Measurements from ENCODE around the gene PDCD1LG2.
"Not testable (repeated sequence)": the region's sequence is repeated elsewhere in the genome, so short reads cannot be mapped to it uniquely, and the experiment has no call there.

The PDCD1LG2 gene

GRCh38 chr9:5569891-5570290 is 59.6 kb downstream of the PDCD1LG2 start:
- DNase-seq: no peak

DNA sequence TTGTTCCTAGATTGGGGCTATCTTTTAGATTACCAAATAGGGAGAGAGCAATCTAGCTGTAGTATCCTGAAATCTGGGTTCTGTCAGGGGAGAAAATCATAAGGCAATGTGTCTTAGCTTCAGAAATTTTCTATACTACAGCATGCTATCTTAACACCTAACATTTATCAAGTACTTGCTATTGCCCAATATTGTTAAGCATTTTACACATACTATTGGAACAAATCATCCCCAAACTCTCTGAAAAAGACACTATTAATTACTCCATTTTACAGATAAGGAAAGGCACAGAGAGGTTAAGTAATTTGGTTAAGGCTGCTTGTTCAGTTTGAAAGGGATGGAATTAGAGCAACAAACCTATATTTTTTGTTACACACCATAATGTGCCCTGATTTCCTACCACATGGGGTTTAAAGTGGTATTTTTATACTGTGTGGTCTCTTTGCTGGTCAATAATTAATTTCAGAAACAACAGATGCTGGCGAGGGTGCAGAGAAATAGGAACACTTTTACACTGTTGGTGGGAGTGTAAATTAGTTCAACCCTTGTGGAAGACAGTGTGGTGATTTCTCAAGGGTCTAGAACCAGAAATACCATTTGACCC is 61.4 kb downstream of the PDCD1LG2 start:
- DNase-seq: no peak

GRCh38 chr9:5574097-5574496 is 63.8 kb downstream of the PDCD1LG2 start:
- DNase-seq: no peak

DNA sequence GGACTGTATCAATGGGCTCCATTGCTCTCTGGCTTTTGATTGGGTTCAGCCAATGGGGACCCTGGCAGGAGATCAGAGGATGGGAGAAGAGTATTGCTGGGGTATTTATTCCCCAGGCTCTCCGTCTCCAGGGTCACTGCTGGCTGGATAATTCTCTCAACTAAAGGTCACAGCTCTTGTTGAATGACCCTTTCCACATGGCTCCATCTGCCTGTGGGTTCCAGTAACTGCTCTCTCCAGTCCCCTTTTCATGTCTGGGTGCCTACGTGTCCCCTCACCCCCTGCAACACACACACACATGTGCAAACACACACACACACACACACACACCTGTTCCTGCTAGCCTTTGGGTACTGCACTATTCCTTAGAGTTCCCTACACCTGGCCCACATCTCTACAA is 64.7 kb downstream of the PDCD1LG2 start:
- DNase-seq: no peak

GRCh38 chr9:5577225-5577624 is 66.9 kb downstream of the PDCD1LG2 start:
- no peak for DNase-seq

- no peak for DNase-seq
Measured at GRCh38 chr9:5578018-5578697, 67.8 kb downstream of the PDCD1LG2 start.

- no peak for DNase-seq
Measured at GRCh38 chr9:5578698-5579085, 68.4 kb downstream of the PDCD1LG2 start.

DNA sequence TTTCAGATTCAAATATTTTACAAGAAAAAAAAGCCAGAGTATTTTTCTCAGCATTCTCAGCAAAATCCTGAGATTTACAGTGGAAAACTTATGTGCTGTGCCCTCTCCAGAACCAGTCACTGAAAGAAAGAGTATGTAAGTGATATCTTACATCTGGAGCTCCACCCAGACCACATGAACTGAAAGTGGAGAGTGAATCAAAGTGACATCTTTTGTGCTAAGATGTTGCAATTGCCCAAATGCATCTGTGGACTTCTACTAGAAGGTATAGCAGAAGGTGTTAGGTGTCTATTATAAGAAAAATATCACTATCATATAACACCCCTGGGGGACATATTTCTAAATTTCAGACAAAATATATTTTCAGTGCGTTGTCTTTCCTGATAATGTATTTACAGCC is 69.5 kb downstream of the PDCD1LG2 start:
- no peak for DNase-seq

DNA sequence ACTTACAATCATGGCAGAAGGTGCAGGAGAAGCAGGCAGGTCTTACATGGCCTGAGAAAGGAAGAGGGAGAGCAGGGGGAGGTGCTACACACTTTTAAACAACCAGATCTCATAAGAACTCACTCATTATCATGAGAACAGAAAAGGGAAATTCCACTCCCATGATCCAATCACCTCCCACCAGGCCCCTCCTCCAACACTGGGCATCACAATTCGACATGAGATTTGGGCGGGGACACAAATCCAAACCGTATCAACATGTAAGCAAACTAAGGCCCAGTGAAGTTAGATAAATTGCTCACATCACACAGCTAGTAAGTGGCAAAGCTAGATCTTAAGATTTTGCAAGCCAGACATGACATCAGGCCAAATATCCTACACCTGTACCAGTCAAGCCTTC is 70.3 kb downstream of the PDCD1LG2 start:
- DNase-seq: no peak

DNA sequence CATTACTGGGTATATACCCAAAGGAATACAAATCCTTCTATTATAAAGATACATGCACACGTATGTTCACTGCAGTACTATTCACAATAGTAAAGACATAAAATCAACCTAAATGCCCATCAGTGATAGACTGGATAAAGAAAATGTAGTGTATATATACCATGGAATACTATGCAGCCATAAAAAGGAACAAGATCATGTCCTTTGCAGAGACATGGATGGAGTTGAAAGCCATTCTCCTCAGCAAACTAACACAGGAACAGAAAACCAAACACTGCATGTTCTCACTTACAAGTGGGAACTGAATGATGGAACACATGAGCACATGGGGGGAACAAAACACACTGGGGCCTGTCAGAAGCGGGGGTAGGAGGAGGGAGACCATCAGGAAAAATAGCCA is 71.4 kb downstream of the PDCD1LG2 start:
- DNase-seq: not testable (repeated sequence)

- DNase-seq: peak; percentile 33 to 36
Measured at GRCh38 chr9:5582835-5583195, 72.5 kb downstream of the PDCD1LG2 start.

DNA sequence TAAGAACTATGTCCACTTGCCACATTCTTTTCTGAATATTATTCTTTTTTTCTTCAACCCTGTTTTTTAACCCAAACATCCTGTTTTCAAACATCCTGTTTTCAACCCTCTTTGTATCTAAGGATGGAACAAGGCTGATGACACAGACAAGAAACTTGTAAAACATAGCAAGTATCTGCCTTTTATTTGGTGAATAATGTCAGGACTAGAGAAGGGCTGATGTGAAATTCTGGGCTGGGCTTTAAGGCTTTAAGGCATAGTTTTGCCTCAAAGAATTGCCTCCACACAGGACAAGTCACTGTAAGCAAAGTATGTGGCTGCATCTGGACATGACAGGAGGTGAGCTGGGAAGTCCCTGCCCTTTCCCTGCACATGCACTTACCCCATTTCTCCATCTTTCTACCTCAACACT is 76.1 kb downstream of the PDCD1LG2 start:
- no peak for DNase-seq

DNA sequence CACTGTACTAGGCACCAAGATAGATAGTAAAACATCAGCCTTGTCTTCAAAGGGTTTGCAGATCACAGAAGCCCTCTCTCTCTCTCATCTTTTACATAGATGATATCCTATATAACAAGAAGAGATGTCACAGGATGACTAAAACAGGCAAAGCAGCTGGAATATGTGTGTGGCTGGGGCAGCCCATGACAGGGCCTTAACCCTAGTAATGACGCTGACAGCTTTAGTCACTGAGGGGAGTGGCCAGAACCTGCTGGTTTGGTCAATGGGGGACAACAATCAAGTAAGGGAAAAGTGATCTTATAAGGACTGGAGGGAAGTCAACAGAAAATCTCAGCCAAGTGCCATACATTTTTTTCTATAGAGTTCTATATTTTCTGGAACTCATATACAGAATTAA is 76.7 kb downstream of the PDCD1LG2 start:
- DNase-seq: peak; percentile 66 to 70

DNA sequence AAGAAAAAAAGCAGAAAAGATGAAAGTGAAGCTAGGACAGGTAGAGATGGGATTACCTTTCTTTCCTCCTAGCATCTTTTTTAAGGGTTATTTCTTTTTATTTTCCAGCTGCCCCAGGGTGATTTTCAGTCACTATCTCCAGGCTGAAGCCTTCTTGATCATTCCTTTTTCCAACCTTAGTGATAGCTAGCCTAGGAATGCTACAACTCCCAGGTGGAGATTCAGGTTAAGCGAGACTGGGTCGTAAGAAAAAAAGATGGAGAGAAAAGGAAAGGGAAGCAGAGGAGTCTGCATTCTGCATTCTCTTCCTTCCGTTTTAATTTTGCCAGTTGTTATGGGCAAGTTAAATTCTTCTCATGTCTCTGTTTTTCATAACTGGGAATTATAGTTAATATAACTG is 81.9 kb downstream of the PDCD1LG2 start:
- no peak for DNase-seq

- DNase-seq: no peak
Measured at GRCh38 chr9:5592904-5593303, 82.6 kb downstream of the PDCD1LG2 start.

GRCh38 chr9:5593904-5594303 is 83.6 kb downstream of the PDCD1LG2 start:
- no peak for DNase-seq

- no peak for DNase-seq
Measured at GRCh38 chr9:5596173-5596572, 85.8 kb downstream of the PDCD1LG2 start.

- DNase-seq: no peak
Measured at GRCh38 chr9:5608298-5609225, 98.2 kb downstream of the PDCD1LG2 start.

GRCh38 chr9:5609226-5609596 is 98.9 kb downstream of the PDCD1LG2 start:
- no peak for DNase-seq

GRCh38 chr9:5610491-5610890 is 100.2 kb downstream of the PDCD1LG2 start:
- no peak for DNase-seq

GRCh38 chr9:5611321-5612184 is 101.2 kb downstream of the PDCD1LG2 start:
- DNase-seq: no peak

DNA sequence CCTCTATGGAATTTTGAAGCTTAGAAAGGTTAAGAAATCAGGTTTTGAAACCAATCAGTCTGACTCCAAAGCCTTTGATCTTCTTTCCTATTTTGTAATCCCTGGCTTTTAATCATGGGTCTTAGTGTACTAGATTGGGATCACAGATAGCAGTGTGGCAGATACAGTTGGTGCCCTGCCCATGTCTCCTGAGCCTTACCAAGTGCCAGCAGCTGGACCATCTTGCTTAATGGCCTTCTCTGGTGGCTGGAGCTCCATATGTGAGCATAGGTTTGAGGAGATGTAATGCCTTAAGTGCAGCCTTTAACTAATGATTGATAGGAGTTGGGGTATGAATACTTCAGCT is 101.8 kb downstream of the PDCD1LG2 start:
- no peak for DNase-seq

- DNase-seq: no peak
Measured at GRCh38 chr9:5614192-5614591, 103.9 kb downstream of the PDCD1LG2 start.
